WI38 (cell line): ENCODE measurements around the gene ITPR1.

Experiments used
- H3K4me3 ChIP-seq: 2 replicates; pipeline ENCODE4 v1.5.1; 2011; ENCODE audit warnings: low read depth, mild to moderate bottlenecking, control low read depth, low read length
- TF ChIP-seq, protein P1 (sequence below): IDR thresholded peaks from 2 replicates; pipeline ENCODE4 v1.5.1; 2012; ENCODE audit warnings: low read depth, mild to moderate bottlenecking, control low read depth, low read length

Gene ITPR1

DNA sequence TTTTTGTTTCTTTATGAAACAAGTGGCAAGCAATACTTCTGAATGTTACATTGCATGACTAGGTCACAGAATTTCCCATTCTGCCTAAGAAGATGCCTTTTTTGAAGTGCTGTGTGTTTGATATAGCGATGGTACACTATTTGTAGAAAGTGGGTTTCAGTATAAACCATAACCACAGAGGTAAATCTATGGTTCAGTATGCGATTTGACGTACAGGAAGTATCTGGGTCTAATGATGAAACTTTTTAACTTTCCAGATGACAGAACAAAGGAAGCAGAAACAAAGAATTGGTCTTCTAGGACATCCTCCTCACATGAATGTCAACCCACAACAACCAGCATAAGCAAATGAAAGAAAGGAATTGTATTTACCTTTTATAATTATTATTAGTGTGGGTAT, 352.7 kb downstream of the ITPR1 start:
- TF ChIP-seq, protein P1, sequence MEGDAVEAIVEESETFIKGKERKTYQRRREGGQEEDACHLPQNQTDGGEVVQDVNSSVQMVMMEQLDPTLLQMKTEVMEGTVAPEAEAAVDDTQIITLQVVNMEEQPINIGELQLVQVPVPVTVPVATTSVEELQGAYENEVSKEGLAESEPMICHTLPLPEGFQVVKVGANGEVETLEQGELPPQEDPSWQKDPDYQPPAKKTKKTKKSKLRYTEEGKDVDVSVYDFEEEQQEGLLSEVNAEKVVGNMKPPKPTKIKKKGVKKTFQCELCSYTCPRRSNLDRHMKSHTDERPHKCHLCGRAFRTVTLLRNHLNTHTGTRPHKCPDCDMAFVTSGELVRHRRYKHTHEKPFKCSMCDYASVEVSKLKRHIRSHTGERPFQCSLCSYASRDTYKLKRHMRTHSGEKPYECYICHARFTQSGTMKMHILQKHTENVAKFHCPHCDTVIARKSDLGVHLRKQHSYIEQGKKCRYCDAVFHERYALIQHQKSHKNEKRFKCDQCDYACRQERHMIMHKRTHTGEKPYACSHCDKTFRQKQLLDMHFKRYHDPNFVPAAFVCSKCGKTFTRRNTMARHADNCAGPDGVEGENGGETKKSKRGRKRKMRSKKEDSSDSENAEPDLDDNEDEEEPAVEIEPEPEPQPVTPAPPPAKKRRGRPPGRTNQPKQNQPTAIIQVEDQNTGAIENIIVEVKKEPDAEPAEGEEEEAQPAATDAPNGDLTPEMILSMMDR: no peak
- no peak overlapping the region for H3K4me3 ChIP-seq

DNA sequence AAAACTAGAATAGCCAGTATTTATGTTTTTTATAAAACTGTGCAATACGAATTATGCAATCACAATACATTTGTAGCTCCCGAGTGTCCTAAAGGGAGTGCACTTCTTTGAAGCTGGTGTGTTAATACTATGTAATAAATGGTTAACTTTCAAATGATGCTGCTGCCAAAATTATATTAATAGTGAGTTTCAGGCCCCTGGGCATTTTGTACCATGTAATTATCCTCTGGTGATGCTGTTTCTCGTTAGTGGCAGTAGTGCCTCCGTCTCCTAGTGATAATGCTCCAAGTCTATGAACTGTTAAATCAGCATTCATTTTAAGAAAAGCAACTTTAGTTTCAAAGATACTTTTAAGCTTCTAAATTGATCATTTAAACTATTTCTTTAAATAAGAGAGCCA, 353.4 kb downstream of the ITPR1 start:
- no peak overlapping the region for H3K4me3 ChIP-seq
- TF ChIP-seq, protein P1: no peak

DNA sequence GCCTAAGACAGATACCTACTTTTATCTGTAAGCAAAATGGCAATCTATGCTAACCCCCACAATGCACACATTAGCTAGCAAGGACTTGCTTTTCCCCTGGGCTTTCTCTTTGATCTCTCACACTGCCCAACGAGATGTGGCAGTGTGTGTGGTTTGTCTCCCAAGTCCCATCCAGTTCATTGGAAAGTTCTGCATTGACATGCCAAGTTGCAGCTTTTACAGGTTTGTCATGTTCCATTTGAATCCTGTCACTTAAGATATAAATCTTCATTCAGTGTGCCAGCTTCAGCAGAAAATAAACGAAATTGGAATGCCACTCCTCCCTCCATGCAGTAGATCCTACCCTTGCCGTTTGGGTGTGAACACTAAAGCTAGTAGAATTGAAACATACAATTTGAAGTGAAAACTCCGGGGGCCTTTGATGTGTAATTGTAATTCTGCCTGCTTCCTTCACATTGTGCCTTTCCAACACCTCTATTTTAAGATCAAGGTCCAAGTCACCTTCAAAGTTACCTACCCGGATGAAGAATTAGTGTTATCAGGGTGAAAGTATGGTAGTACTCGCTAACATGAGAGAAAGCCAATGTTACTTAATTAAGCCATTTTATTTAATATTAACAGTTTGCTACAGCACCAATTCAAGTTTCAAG, 355.2 kb downstream of the ITPR1 start:
- TF ChIP-seq, protein P1: no peak
- H3K4me3 ChIP-seq: no peak overlapping the region

DNA sequence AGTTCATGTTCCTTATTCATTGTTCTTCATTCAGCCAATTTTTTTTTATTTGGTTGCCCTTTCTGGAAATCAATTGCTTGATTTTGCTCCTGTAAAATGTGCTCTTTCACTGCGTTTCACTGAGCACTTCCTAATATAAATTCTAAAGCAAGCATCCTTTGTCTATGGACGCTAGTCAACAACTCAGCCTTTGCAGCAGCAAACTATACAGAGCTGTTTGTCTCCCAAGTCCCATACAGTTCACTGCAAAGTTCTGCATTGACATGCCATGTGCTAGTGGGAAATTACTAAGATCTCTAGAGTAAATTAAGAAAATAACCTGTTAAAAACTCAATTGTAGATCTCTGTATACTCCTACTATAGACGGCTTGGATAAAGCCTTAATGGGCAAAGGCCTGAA, 356.0 kb downstream of the ITPR1 start:
- TF ChIP-seq, protein P1: no peak
- no peak overlapping the region for H3K4me3 ChIP-seq

DNA sequence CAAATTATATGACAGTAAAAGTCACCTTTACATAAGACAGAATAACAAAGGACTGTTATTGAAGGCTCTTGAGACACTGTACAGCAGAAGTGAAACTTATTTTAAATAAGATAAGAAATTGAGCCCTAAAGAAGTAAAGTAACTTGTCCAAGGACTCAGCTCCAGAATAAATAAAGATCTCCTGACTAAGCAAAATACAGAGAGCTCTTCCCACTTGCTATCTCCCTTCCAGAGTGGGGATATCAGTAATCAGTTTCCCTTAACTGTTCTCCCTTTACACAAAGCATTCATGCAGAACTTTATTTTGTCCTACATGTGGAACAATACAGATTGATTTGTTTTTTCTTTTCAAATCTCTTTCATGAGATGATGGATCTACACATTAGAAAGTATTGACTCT, 356.6 kb downstream of the ITPR1 start:
- H3K4me3 ChIP-seq: no peak overlapping the region
- TF ChIP-seq, protein P1: no peak

DNA sequence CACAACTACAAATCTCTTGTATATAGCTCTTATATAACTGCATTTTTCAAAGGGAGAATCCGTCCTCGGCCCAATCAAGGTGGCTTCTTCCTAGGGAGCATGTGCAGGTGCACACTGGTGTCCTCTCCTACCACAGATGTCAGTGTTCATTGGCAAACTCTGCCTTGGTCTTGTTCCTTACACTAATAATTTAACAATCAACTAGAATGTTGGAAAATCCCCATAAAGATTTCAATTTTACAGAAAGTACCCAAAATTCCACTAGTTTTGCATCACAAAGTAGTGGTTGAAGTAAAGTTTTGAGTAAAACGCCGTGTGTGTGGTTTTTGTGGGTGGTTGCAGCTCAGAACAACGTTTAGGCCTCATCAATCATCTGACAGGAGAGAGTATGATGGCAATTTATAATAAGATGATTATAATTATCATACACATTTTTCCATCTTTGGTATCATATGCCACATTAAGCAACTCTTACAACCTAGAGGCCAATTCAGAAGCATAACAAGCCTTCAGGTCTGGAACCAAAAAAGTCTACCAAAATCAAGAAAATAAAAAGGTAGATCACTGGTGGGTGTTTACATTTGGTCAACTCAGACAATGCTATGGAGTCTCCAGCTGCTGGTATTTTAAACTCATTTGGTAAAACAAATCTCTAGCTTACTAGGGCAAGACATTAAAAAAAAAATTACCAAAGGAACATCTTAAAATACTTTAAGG, 357.2 kb downstream of the ITPR1 start:
- TF ChIP-seq, protein P1: no peak

DNA sequence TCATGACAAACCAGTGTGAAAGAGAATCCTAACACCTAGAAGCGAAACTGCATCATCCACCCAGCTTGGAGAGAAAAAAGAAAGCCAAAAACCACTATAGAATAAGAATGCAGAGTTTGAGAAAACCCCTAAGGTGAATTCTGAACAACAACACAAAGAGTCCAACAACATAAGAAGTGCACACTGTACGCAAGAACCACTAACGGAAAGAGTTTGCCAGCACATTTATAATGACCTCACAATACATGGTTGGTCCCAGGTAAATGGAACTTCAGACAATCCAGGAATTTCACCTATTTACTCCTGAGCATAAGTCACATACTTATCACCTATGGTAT, 357.7 kb downstream of the ITPR1 start:
- H3K4me3 ChIP-seq: no peak overlapping the region

More for the DNA sequence above, 357.2 kb downstream of the ITPR1 start:
- H3K4me3 ChIP-seq: no peak overlapping the region

More for the DNA sequence above, 357.7 kb downstream of the ITPR1 start:
- TF ChIP-seq, protein P1: no peak
